IPS-20b (cell line): ENCODE data around the gene EPB42.
"Not testable (repeated sequence)": the region's sequence is repeated elsewhere in the genome, so short reads cannot be mapped to it uniquely, and the experiment has no call there.

Source experiments
- H3K27ac ChIP-seq: one replicate; pipeline ENCODE4 v1.5.1; 2013; ENCODE audit warnings: low read length
- H3K27me3 ChIP-seq: 2 replicates; pipeline ENCODE4 v1.6.1; 2013; ENCODE audit warnings: mild to moderate bottlenecking, low read length, inconsistent platforms; ENCODE audit not compliant: insufficient read depth
- H3K36me3 ChIP-seq: 2 replicates; pipeline ENCODE4 v1.6.1; 2013; ENCODE audit warnings: low read depth, mild to moderate bottlenecking, inconsistent platforms, low read length, moderate library complexity; ENCODE audit not compliant: insufficient read depth
- H3K4me1 ChIP-seq: 2 replicates; pipeline ENCODE4 v1.6.1; 2013; ENCODE audit warnings: mild to moderate bottlenecking, control low read depth, inconsistent platforms, low read length, moderate library complexity; ENCODE audit not compliant: insufficient read depth
- H3K4me3 ChIP-seq: 2 replicates; pipeline ENCODE4 v1.5.1; 2013; ENCODE audit warnings: mild to moderate bottlenecking, low read length, inconsistent platforms
- H3K9ac ChIP-seq: 2 replicates; pipeline ENCODE4 v1.6.1; 2013; ENCODE audit warnings: low read depth, mild to moderate bottlenecking, inconsistent platforms, low read length, moderate library complexity
- H3K9me3 ChIP-seq: 2 replicates; pipeline ENCODE4 v1.6.1; 2013; ENCODE audit warnings: mild to moderate bottlenecking, low read depth, low read length, inconsistent platforms; ENCODE audit not compliant: insufficient read depth

Gene EPB42

GRCh38 chr15:43196760-43197548, 23.9 kb downstream of the EPB42 start:
- H3K36me3 ChIP-seq = peaks cover 44% of the 10 kb centered on the region
- H3K27ac ChIP-seq = no peak overlapping the region
- no peak overlapping the region for H3K9ac ChIP-seq

GRCh38 chr15:43194795-43195194, 26.0 kb downstream of the EPB42 start:
- Histone ChIP-seq H3K36me3 (peaks cover 59% of the 10 kb centered on the region), H3K4me3 (no peak overlapping the region), H3K4me1 (no peaks in the 10 kb centered on the region), H3K9ac (no peak overlapping the region), H3K9me3 (no peaks in the 10 kb centered on the region), H3K27ac (no peak overlapping the region), H3K27me3 (no peaks in the 10 kb centered on the region)

More at GRCh38 chr15:43196760-43197548, 23.9 kb downstream of the EPB42 start:
- Histone ChIP-seq H3K9me3 (no peaks in the 10 kb centered on the region), H3K4me1 (no peaks in the 10 kb centered on the region), H3K4me3 (no peak overlapping the region), H3K27me3 (no peaks in the 10 kb centered on the region)

GRCh38 chr15:43193710-43194109, 27.1 kb downstream of the EPB42 start:
- H3K36me3 ChIP-seq = peaks cover 67% of the 10 kb centered on the region
- no peaks in the 10 kb centered on the region for H3K4me1 ChIP-seq
- no peak overlapping the region for H3K4me3 ChIP-seq
- H3K27me3 ChIP-seq = no peaks in the 10 kb centered on the region
- H3K9ac ChIP-seq = no peak overlapping the region
- H3K9me3 ChIP-seq = no peaks in the 10 kb centered on the region
- H3K27ac ChIP-seq = no peak overlapping the region

GRCh38 chr15:43190178-43190577, 30.6 kb downstream of the EPB42 start:
- Histone ChIP-seq H3K27me3 (no peaks in the 10 kb centered on the region), H3K9ac (no peak overlapping the region), H3K36me3 (peaks cover 51% of the 10 kb centered on the region), H3K4me1 (peaks cover 3% of the 10 kb centered on the region; the same call in 1 of the 2 replicates), H3K4me3 (no peak overlapping the region), H3K27ac (no peak overlapping the region), H3K9me3 (no peaks in the 10 kb centered on the region)

- H3K36me3 ChIP-seq = peaks cover 42% of the 10 kb centered on the region
- no peak overlapping the region for H3K27ac ChIP-seq
- no peak overlapping the region for H3K4me3 ChIP-seq
- no peaks in the 10 kb centered on the region for H3K9me3 ChIP-seq
- no peaks in the 10 kb centered on the region for H3K27me3 ChIP-seq
- peaks cover 7% of the 10 kb centered on the region; the same call in 1 of the 2 replicates for H3K4me1 ChIP-seq
- no peak overlapping the region for H3K9ac ChIP-seq
Measured at GRCh38 chr15:43189296-43189695, 31.5 kb downstream of the EPB42 start.

- H3K27me3 ChIP-seq = no peaks in the 10 kb centered on the region
- peaks cover 7% of the 10 kb centered on the region; the same call in 1 of the 2 replicates for H3K4me1 ChIP-seq
- H3K9me3 ChIP-seq = no peaks in the 10 kb centered on the region
- peaks cover 30% of the 10 kb centered on the region for H3K36me3 ChIP-seq
- H3K4me3 ChIP-seq = no peak overlapping the region
- no peak overlapping the region for H3K9ac ChIP-seq
- no peak overlapping the region for H3K27ac ChIP-seq
Measured at GRCh38 chr15:43187544-43188155, 33.2 kb downstream of the EPB42 start.

- no peaks in the 10 kb centered on the region for H3K27me3 ChIP-seq
- H3K4me3 ChIP-seq = peak overlapping the region; percentile 97
- no peaks in the 10 kb centered on the region for H3K9me3 ChIP-seq
- peak overlapping the region; percentile 78; the same call in 1 of the 2 replicates for H3K9ac ChIP-seq
- peaks cover 7% of the 10 kb centered on the region; the same call in 1 of the 2 replicates for H3K4me1 ChIP-seq
- peaks cover 14% of the 10 kb centered on the region for H3K36me3 ChIP-seq
- H3K27ac ChIP-seq = no peak overlapping the region
Measured at GRCh38 chr15:43186003-43186353, 34.8 kb downstream of the EPB42 start.

- H3K27ac ChIP-seq = no peak within 1 kb of the TSS
- peak within 1 kb of the TSS; percentile 97 for H3K4me3 ChIP-seq
- H3K9ac ChIP-seq = peak within 1 kb of the TSS; percentile 78; the same call in 1 of the 2 replicates
- H3K27me3 ChIP-seq = no peaks in the 10 kb centered on the region
- no peaks in the 10 kb centered on the region for H3K9me3 ChIP-seq
- H3K36me3 ChIP-seq = peaks cover 8% of the 10 kb centered on the region
- peaks cover 7% of the 10 kb centered on the region; the same call in 1 of the 2 replicates for H3K4me1 ChIP-seq
Measured at GRCh38 chr15:43185157-43186002, 35.4 kb downstream of the EPB42 start, which contains the start of gene CCNDBP1. Gene CCNDBP1, plus strand, starts transcription at chr15:43185403. Its CDS starts 96 bp downstream, at chr15:43185499.

- H3K4me1 ChIP-seq = peaks cover 7% of the 10 kb centered on the region; the same call in 1 of the 2 replicates
- H3K9ac ChIP-seq = no peak overlapping the region
- H3K27ac ChIP-seq = no peak overlapping the region
- H3K4me3 ChIP-seq = peak overlapping the region; percentile 97; the same call in 1 of the 2 replicates
- no peaks in the 10 kb centered on the region; the same call in 1 of the 2 replicates for H3K9me3 ChIP-seq
- H3K27me3 ChIP-seq = no peaks in the 10 kb centered on the region
- H3K36me3 ChIP-seq = peaks cover 6% of the 10 kb centered on the region
Measured at GRCh38 chr15:43184407-43185124, 36.3 kb downstream of the EPB42 start.

GRCh38 chr15:43183270-43183669, 37.5 kb downstream of the EPB42 start:
- Histone ChIP-seq H3K4me3 (no peak overlapping the region), H3K27me3 (no peaks in the 10 kb centered on the region), H3K27ac (no peak overlapping the region), H3K4me1 (peaks cover 7% of the 10 kb centered on the region; the same call in 1 of the 2 replicates), H3K36me3 (no peaks in the 10 kb centered on the region), H3K9ac (no peak overlapping the region), H3K9me3 (no peaks in the 10 kb centered on the region; the same call in 1 of the 2 replicates)

GRCh38 chr15:43177147-43177546, 43.7 kb downstream of the EPB42 start:
- H3K4me3 ChIP-seq, H3K27ac ChIP-seq, H3K27me3 ChIP-seq, H3K9ac ChIP-seq, H3K4me1 ChIP-seq, H3K36me3 ChIP-seq: not testable (repeated sequence)
- peaks cover 16% of the 10 kb centered on the region for H3K9me3 ChIP-seq
